HG03558 (cell line): Measurements from ENCODE around the gene UPP1.

Experiments used
- ATAC-seq: cut with Tn5 transposase; IDR thresholded peaks from one replicate; pipeline ENCODE4 v1.9.1; 2021; ENCODE audit warnings: moderate number of reproducible peaks; ENCODE audit not compliant: unreplicated experiment; ENCODE audit errors: extremely low read depth

Gene UPP1

GRCh38 chr7:48148311-48148710 lies 59.2 kb downstream of the UPP1 start:
- ATAC-seq = no peak

GRCh38 chr7:48149058-48149457 lies 60.0 kb downstream of the UPP1 start:
- ATAC-seq = no peak

- no peak for ATAC-seq
These were observed 61.0 kb downstream of the UPP1 start for GRCh38 chr7:48150086-48150485.

GRCh38 chr7:48154792-48155413 lies 65.8 kb downstream of the UPP1 start:
- no peak for ATAC-seq
